Activated T-cell treated with anti-CD3 and anti-CD28 coated beads for 48 hours (primary cell): ENCODE results near the gene PRKG2.

Experiments used
- DNase-seq: peaks from one replicate; pipeline ENCODE4 v3.0.0-alpha.2; 2020; ENCODE audit warnings: low read depth

The PRKG2 gene

DNA sequence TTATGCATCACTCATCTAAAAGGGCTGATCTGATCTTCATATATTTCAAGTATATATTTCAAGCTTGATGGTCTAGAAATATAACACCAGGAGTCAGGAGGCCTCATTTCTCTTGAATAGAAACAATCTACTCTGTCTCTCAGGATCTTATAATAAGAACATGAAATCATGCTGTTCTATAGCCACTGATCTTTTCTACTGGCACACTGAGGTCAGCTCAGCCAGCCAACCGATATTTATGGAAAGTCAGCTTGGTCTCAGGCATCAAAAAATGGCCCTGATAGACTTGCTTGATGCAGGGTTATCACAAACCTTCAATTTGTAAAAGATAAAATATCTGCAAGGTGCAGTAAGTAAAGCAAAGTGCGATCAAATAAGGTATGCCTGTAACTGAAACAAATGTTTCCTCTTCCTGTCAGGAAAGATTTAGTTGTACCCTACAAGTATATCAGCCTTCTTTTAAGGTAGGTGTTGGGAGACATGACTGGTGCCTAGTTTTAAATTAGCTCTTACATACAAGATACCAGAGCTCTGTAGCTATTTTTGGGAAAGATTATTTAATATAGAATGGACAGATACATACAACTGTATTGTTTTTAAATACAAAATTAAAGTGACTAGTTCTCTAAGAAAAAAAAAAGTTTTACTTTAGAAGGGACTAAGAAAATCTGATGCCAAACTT lies 121.2 kb downstream of the PRKG2 start:
- DNase-seq = no peak

DNA sequence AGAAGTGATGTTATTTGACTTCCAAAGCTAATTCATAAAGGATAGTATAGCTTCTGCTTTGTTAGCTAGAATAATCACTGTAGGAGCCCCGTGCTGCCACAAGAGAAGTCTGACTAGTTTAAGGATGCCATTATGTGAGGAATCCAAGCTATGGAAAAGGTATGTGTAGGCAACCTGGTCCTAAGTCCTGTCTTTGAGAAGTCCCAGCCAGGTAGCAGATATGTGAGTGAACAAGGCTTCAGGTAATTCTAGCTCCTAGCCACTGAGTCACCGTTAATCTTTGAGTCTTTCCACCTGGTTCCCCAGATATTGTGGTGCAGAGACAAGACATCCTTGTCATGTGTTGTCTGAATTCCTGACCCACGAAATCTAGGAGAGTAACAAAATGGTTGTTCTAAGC lies 129.0 kb downstream of the PRKG2 start:
- DNase-seq = no peak

DNA sequence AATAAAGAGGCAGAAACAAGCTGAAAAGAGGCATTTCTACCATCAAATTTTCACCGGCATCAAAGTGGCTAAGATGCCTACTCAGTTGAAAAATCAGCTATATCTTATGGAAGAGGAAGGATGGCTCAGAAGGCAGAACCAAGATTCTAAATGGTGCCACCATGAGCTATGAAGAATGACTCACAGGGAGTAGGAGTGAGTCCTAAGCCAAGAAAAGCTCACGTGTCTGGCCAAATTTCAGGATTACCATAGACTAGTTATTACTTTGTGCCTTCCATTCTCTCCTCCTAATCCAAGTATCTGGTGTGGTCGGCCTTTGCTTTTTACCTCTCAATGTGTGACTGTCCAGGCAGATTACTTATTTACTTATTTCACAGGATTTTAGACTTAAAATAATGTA lies 129.7 kb downstream of the PRKG2 start:
- DNase-seq = no peak

DNA sequence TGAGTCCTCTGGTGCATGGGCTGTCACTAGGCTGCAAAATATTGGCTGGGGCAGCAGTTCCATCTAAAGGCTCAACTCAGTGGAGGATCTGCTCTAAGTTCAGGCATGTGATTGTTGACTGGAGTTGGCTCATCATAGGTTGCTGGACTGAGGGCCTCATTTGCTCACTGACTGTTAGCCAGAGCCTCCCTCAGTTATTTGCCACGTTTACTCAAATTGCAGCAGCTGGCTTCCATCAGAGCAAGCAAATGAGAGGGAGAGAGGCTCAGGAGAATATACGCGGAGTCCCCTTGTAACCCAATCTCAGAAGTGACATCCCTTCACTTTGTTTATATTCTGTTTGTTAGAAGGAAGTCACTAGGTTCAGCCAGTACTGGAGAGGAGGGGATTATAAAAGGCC lies 130.4 kb downstream of the PRKG2 start:
- DNase-seq = no peak

DNA sequence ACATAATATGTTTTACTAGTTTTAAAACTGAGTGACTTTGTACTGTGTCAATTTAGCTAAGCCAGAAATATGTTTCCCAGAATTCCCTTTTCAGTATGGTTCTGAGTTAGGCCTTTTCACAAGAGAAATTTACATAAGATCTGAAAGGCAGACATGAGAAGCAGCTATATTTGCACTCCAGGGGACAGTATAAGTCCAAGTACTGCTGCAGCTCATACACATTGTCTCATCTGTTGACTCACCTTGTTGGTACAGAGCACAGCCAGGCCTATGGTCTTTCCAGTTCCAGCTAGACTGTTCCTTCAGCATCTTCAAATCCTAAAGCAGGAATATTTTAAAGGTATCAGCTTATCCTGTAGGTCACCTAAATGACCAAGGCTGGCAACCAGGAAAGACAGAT lies 131.0 kb downstream of the PRKG2 start:
- DNase-seq = no peak

DNA sequence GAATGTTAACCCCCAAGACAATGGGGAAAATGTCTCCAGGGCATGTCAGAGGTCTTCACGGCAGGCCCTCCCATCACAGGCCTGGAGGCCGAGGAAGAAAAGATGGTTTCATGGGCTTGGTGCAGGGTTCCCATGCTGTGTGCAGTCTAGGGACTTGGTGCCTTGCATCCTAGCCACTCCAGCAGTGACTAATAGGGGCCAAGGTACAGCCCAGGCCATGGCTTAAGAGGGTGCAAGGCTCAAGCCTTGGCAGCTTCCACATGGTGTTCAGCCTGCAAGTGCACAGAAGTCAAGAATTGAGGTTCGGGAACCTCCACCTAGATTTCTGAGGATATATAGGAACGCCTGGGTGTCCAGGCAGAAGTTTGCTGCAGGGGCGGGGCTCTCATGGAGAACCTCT lies 133.9 kb downstream of the PRKG2 start:
- DNase-seq = no peak

DNA sequence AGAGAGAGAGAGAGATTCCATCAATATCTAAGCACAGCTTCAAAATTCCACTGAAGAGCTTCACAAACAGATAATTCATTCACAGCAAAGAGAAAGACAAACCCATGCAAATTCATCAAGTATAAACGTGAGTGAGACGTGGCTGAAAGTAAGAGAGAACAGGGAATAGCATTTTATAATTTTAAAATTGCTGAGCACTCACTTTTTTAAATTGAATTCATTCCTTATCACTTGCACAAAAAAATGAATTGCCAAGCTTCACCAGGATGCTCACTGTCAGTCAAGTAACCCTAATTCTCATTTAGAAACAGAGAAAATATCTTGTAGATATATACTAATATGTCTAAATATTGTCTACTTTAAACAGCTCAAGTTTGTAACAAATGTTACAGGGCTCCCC lies 144.0 kb downstream of the PRKG2 start:
- no peak for DNase-seq

DNA sequence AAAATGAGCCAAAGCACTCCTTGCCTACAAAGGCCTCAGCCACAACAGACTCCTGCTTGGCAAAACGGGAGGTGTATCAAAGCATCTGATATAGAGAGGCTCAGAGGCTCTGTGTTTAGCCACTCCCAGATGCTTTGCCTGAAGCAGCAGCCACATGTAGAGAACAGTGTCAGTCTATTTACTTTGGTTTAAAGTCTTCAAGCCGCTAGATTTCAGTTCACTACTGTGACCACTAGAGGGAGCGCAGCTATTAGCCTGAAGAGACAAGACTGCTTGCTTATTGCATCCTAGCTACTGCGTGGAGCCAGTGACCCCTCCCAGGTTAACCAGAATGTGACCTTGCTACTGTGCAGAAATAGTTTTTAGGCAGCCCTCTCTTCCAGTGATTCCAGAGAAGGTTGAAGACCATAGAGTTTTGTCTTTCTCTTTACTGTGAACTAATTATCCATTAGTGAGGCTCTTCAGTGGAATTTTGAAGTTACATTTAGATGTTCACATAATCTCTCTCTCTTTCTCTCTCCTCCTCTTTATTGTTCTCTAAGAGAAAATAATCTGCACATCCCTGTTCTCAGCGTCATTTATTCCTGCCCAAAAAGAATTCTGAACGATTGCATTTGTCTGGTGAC lies 145.2 kb downstream of the PRKG2 start:
- DNase-seq = peak; percentile 25

DNA sequence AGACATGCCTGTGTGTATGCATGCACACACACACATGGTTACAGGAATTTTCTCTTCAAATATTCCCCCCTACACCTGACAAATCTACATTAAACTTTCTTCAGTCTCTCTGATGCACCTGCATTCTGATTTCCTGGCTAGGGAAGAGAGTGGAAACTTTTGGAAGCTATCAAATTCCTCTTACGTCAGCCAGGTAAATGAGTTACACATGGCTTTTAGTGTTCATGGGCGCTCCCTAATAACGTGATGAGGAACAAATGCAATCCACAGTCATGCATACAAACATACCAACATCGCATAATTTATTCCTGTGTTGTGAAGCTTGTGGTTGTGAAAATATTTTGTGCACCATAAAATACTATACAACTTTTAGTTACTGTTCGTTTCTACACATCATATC lies 149.6 kb downstream of the PRKG2 start:
- DNase-seq = no peak

DNA sequence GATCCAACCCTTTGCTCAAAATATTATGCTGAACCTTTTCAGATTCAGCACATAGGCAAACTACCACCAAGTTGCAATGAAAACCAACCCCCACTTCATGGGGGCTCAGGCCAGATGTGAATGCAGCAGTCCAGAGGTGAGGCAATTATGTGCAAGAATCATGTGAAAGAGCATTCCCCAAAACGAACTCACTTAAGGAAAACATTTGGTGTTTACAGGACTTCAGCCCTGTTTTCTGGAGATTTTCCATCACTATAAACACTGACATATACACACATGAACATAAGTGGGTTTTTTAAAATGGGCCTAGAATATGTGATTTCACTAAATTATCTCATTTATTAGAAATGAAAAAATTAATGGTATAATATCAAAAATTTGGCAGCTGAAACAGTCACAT lies 153.0 kb downstream of the PRKG2 start:
- no peak for DNase-seq

DNA sequence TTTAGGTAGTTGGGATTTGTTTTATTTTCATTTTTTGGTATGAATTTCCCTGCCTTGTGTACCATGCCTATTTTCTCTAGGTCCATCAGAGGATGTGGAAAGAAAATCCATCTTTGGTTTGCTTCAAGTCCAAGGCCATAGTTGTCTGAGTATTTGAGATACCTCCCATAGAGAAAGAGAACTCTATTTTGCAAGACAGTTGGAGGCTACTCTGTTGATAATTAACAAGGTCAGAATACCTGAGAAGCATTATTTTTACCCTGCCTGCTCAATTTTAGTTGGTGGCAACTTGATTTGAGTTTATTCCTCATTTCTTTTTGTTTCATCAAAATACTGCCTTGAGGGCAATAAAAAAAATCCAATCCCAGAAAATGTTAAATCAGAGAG lies 153.7 kb downstream of the PRKG2 start:
- no peak for DNase-seq

DNA sequence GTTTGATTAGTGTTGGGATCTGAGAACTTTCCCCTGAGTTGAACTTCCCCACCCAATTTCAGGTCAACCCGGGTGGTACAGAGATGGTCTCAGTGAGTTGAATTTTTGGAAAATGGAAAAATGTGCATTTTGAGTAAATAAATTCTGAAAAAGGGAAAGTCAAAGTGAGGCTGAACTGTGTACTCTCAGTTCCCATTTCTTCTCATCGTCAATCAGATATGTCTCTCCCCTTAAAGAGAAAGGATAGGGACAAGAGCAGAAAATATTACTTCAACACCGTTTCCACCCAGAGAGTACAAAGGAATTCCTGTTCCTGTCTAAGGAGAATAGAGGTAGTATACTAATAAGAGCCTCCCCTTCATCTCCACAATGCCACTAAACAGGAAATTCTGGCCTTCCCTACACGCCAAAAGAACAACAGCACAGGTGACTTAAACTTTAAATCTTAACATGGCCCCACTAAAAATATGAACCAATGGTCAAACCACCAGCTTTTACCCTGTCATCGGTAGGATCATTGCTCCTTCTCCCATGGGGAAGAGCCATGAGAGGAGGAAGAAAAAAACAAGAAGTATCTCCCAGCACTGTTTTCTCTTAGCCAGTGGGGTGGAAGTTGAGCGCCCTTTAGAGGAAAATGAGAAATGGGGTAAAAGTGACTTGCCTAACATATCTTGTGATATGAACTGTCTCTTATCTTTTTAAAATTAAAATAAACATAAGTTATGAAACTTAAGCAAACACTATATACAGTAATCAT lies 154.3 kb downstream of the PRKG2 start:
- DNase-seq = no peak

DNA sequence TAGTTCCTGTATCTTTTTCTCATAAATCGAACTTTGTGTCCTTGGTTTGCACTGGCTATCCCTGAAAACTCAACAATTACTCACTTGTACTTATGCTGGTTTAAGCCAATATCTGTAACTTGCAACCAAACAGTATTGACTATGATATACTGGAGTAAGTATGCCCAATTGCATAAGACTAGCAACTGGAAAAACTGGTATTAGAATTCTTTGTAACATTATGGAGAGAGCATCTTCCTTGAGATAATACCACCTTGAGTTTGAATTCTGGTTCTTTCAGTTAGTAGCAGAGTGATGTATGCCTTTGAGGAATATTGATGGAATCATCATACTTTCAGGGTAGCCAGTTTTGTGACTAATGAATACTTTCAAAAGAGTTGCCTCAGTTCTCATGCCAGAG lies 156.4 kb downstream of the PRKG2 start:
- DNase-seq = no peak

DNA sequence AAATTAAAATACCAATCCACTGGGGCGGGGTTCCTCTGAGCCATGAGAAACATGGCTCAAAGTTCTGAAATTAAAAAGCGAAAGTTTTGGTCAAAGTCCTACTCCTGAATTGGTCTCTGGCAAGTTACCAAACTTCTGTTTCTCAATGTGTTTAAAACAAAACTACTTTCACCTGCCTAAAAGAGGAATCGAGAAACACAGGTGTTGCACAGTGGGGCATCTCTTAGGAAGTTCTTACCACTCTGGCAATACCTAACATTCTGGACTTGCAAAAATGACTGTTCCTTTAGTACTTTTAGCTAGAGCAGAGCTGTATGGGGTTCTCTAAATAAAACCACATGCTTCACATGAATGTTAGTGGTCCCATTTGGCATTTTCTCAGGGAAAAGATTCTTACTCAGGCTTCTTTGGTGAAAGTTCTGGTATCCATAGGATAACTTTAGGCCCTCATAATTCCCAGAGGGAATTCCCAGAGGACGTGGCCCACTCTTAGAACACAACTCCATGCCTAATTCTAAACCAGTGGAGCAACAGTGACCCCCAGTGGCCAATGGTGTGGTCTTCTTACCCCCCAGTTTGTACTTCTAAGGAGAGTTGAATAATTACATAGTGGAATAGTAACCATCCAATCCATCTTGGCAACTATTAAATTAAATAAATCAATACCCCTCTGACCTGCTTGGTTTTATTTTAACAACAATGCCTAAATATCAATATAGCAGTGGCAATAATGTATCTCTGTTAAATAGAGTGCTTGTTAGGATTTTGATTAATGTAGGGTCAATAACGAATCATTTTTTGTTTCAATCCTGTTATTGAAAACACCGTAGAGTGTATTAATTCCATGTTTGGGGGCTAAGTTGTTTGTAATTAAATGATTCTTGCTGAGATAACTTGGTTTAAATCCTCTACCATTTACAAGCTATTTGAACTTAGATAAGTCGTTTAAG lies 162.6 kb downstream of the PRKG2 start:
- DNase-seq = peak; percentile 24

DNA sequence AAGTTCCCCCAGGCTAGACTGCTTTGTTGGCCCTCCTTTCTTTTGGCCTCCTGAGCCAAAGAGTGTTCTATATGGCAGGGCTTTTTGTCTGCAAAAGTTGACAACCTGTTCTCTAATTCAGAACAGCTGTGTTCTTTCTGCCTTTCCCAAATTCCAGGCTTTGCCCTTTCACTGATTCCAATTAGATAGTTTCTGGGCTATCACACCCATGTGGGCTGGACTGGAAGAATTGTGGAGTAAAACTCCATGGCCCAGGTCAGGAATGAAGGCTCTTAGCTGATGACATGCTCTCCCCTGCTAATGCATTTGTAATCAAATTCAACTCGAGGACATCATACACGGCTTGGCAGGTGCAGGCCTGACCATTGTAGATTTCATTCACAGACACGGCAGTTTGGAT lies 165.1 kb downstream of the PRKG2 start:
- DNase-seq = no peak

DNA sequence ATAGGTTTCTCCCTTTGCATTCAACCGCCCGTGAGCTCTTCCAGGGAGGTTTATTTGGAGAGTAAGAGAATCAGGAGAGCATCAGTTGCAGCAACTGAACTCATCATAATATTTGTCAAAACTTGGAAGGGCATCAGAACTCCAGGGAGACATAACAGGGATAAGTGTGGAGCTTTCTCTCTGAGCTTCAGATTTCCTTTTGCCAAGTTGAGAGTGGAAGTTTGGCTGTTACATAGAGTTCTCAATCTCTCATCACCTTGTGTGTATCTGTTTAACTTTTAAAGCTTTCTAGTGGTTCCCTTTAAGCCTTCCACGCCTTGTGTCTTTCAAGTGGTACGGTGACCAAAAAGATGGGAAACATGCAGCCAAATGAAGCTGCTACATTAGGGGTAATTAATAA lies 165.7 kb downstream of the PRKG2 start:
- no peak for DNase-seq

DNA sequence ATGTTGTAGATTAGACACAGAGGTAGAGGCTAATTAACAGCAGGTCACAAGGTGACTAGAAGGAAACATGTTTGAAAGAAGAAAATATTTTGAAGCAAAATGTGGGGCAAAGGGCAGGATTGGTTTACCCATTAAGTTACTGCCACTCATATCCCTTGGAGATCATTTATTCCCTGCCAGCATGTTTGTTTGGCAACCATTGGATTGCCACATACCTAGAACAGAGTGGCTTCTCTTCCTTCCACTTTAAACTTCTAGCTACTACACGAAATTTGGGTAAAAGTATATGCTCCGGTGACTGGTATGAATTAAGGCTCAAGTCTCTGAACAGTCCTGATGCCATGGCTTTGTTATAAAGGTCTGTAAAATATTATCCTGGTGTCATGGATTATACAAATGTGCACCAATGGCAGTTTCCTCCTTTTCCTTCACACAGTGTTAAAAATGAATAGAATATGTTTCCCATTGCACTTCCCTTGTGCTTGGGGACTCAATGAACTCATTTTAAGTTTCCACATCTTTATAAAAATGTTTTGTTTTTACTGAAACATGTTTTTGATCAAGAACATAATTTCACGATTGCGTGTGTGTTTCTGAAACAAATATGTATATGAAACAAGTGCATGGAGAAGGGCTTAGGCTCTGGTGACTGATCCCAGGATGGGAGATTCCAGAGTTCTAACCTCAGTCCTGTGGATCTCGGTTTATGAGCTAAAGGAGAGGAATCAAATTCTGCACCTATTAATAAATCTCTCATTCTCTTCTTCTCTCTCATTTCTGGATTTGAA lies 172.2 kb downstream of the PRKG2 start:
- DNase-seq = no peak

DNA sequence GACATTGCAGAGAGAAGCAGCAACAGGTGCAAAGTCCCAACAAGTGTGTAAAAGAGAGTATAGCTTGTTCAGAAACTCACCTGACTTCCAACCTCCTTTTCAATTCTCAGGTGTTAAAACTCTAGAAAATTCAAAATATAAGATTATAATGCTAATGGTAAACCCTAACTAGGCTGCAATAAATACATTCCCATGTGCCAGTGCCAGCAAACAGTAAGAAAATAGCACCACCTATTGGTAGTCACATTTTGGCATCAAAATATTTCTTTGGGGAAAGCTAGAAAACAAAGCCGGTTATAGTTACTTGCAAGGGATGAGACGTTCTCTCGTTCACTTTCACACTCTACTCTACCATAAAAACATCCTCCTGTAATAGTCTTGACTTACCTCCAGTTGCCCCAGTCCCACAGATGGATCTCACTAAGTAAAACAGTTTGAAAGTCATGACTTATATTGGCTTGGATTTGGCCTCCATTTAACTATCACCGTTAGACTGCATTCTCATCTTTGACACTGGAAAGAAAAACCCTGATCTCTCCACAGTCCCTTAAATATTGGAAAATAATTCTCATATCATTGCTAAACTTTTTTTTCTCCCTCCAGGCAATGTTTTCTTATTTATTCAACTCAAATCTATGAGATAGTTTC lies 174.9 kb downstream of the PRKG2 start:
- no peak for DNase-seq

DNA sequence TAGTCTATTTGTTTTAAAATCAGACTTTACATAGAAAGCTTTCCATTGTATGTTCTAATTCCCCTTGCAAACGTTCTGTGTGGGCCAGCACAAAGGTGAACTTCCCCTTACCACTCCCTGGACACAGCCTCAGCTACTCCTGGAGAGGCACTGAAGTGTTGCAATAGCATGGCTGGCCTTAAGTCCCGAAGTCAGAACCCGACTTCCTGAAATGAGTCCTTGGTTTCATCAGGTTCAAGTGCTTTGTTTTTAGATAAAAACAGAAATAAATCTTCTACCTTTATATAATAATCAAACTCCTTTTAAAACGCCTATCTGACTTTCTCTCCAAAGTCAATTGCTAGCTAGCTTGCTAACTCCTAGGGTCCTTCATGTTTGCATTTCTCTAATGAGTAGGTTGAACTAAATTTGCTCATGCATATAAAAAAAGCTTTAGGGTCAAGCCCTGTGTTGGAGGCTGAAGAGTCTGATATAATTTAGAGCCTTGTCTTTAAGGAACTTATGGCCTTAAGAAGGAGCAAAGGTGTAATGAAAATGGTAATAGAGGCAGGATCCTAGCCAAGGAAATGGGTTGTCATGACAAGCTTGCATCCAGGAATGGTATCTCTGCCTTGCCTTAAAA lies 175.6 kb downstream of the PRKG2 start:
- DNase-seq = no peak

DNA sequence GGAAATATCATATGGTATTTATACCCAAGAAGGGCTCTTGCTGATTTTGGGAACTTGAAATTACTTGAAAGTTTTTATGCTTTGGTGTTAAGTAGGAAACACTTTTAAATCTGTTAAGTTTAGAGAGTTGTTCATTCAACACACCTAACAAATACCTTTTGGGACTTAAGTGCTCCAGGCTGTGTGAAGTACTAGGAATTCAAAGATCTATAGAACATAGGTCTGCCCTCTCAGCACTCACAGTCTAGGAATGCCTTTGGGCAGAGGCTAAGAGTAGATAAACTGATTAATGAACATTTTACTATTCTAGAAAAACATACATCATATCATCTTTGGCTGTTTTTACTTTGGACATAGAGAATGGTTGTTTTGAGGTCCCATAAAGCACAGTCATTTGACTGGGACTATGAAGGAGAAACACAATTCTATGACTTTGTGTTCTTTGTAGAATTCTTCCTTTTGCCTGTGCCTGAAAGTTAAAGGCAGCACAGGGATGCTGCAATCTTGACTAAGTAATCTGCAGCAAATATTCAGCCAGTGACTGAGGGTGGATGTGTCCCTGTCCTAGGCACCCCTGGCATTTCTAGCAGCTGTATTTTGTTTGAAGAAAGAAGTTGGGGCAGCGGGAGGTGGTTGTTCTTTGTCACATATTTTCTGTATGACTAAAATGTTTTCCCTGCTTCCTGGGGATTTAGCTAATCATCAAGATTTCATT lies 176.2 kb downstream of the PRKG2 start:
- no peak for DNase-seq
